ENCODE data around the gene CDCA5. TPM values are rescaled to one million over a fixed set of nuclear protein-coding genes. Genes with fewer than 3 reads are reported as not detected.

The CDCA5 gene
- total RNA-seq, 1 experiment from 2014 or later, result 67.0 TPM

DNA sequence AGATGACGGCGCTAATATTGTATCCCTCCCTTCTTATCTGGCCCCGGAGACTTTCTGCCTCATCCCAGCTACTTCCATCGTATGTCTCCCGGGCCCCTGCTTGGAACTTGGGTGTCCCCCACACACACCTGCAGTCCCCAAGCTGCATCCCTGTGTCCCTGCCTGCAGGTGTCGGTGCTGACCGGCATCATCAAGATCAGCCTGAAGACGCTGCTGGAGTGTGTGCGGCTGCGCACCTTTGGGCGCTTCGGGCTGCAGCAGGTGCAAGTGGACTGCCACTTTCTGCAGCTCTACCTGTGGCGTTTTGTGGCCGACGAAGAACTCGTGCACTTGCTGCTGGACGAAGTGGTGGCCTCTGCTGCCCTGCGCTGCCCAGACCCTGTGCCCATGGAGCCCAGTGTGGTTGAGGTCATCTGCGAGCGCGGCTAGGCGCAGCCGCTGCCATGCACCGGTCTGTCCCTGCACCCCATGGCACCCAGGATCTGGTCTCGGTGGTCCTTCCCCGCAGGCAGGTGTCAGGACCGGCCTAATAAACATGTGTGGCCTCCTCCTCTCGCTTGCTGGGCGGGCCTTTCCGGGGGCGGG, 27.4 kb upstream of the CDCA5 start:
- TF ChIP-seq, protein P1, sequence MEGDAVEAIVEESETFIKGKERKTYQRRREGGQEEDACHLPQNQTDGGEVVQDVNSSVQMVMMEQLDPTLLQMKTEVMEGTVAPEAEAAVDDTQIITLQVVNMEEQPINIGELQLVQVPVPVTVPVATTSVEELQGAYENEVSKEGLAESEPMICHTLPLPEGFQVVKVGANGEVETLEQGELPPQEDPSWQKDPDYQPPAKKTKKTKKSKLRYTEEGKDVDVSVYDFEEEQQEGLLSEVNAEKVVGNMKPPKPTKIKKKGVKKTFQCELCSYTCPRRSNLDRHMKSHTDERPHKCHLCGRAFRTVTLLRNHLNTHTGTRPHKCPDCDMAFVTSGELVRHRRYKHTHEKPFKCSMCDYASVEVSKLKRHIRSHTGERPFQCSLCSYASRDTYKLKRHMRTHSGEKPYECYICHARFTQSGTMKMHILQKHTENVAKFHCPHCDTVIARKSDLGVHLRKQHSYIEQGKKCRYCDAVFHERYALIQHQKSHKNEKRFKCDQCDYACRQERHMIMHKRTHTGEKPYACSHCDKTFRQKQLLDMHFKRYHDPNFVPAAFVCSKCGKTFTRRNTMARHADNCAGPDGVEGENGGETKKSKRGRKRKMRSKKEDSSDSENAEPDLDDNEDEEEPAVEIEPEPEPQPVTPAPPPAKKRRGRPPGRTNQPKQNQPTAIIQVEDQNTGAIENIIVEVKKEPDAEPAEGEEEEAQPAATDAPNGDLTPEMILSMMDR (IDR thresholded peaks at IDR 0.05; ENCODE audit: insufficient read depth in 1 of 2, low read depth in 1 of 2, low read length in 1 of 2, severe bottlenecking in 1 of 2, unreplicated experiment in 1 of 2), result no peak
- no peak overlapping the region for H3K4me3 ChIP-seq (ENCODE audit: low read depth, low read length)
- intact Hi-C loops (cut with micrococcal nuclease; ENCODE audit: unreplicated experiment), result loop anchor here (2.0 to 10.0 kb wide), 2 partner anchors 70 to 336 kb away; partner anchors contain the start of genes CAPN1 and SF1

DNA sequence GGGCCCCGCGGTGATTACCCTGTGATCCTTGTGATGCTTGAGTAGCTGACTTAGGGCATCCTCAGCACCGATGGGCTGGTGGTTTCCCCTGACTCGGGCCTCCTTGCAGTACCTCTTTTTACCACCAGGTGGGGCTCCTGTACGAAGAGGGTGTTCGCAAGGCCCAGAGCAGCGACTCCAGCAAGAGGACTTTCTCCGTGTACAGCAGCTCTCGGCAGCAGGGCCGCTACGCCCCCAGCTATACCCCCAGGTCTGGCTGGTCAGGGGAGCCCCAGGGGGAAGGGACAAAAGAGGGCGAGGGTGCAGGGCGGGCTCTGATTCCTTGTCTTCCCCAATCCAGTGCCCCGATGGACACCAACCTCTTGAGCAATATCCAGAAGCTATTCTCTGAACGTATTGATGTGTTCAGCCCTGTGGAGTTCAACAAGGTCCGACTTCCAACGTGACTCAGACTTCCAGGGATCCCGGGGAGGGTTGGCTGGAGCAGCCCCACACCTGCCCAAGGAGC, 26.6 kb upstream of the CDCA5 start:
- H3K9me3 Mint-ChIP-seq (ENCODE audit: unreplicated experiment), result no peaks in the 10 kb centered on the region
- no TSS peak for BruUV-seq (replicated peaks)
- H3K27ac Mint-ChIP-seq (ENCODE audit: unreplicated experiment), result no peak overlapping the region
- Histone ChIP-seq H3K27me3 (replicated peaks; ENCODE audit: control insufficient read depth, insufficient read depth, low read length) (no peaks in the 10 kb centered on the region), H3K36me3 (ENCODE audit: control insufficient read depth, insufficient read depth, low read length) (no peaks in the 10 kb centered on the region), H3K9me3 (no peaks in the 10 kb centered on the region), H3K4me1 (peaks cover 21% of the 10 kb centered on the region), H3K4me3 (ENCODE audit: low read depth, low read length) (no peak overlapping the region)
- POLR2A ChIA-PET, result interaction anchor here (1.0 to 2.3 kb wide), 3 partner anchors 11 to 332 kb away, joined by 3 to 37 read pairs (median 6); partner anchors contain the start of genes FAU, MRPL49 and SF1
- H3K27me3 Mint-ChIP-seq (ENCODE audit: insufficient read depth, unreplicated experiment), result no peaks in the 10 kb centered on the region
- CTCF ChIA-PET, result interaction anchor here (0.7 to 1.8 kb wide), 12 partner anchors 9 to 332 kb away, joined by 3 to 9 read pairs (median 5); partner anchors contain the start of genes CAPN1, FAU, MRPL49 and SF1
- peaks cover 6% of the 10 kb centered on the region for H3K4me1 Mint-ChIP-seq (ENCODE audit: low read depth, unreplicated experiment)
- no peak overlapping the region for H3K4me3 Mint-ChIP-seq (ENCODE audit: unreplicated experiment)
- DNase-seq, result peak; percentile 87 to 94
- H3K36me3 Mint-ChIP-seq (ENCODE audit: insufficient read depth, unreplicated experiment), result peaks cover 65% of the 10 kb centered on the region
- intact Hi-C loops (cut with micrococcal nuclease; ENCODE audit: unreplicated experiment), result loop anchor here (1.0 to 10.0 kb wide), 3 partner anchors 14 to 336 kb away; partner anchors contain the start of genes CAPN1, SF1 and VPS51
- TF ChIP-seq, protein P1 (IDR thresholded peaks at IDR 0.05; ENCODE audit: insufficient read depth in 1 of 2, low read depth in 1 of 2, low read length in 1 of 2, severe bottlenecking in 1 of 2, unreplicated experiment in 1 of 2), result peak; percentile 95 to 98

More for the DNA sequence above, 27.4 kb upstream of the CDCA5 start:
- H3K9me3 Mint-ChIP-seq (ENCODE audit: unreplicated experiment), result no peaks in the 10 kb centered on the region
- no TSS peak for BruUV-seq (replicated peaks)
- Histone ChIP-seq H3K36me3 (ENCODE audit: control insufficient read depth, insufficient read depth, low read length) (no peaks in the 10 kb centered on the region), H3K27me3 (replicated peaks; ENCODE audit: control insufficient read depth, insufficient read depth, low read length) (no peaks in the 10 kb centered on the region), H3K9me3 (no peaks in the 10 kb centered on the region), H3K4me1 (peaks cover 23% of the 10 kb centered on the region)
- peaks cover 6% of the 10 kb centered on the region for H3K4me1 Mint-ChIP-seq (ENCODE audit: low read depth, unreplicated experiment)
- H3K36me3 Mint-ChIP-seq (ENCODE audit: insufficient read depth, unreplicated experiment), result peaks cover 64% of the 10 kb centered on the region
- ChIA-PET CTCF (interaction anchor here (0.9 to 2.4 kb wide), 14 partner anchors 10 to 300 kb away, joined by 3 to 14 read pairs (median 5); partner anchors contain the start of genes CAPN1, FAU, MRPL49 and SYVN1), POLR2A (interaction anchor here (0.6 to 2.3 kb wide), 19 partner anchors 10 to 941 kb away, joined by 3 to 37 read pairs (median 3); partner anchors contain the start of genes ARL2, CAPN1, CDC42BPG and FAU)
- no peaks in the 10 kb centered on the region for H3K27me3 Mint-ChIP-seq (ENCODE audit: insufficient read depth, unreplicated experiment)
- H3K4me3 Mint-ChIP-seq (ENCODE audit: unreplicated experiment), result peak overlapping the region; percentile 96
- peak overlapping the region; percentile 92 for H3K27ac Mint-ChIP-seq (ENCODE audit: unreplicated experiment)
- DNase-seq, result no peak
